Measurements from ENCODE around the gene PTPN14. TPM values are rescaled to one million over a fixed set of nuclear protein-coding genes. Genes with fewer than 3 reads are reported as not detected.
A peak's percentile ranks its signal among the peaks of the same experiment; 100 is the strongest.

PTPN14 gene
- total RNA-seq, 2 experiments from 2014 or later: 0.92 to 1.3 TPM

- no peak for DNase-seq
- Mint-ChIP-seq H3K9me3 (peaks cover 19% of the 10 kb centered on the region), H3K4me3 (no peak overlapping the region), H3K36me3 (peaks cover 9% of the 10 kb centered on the region), H3K27me3 (no peaks in the 10 kb centered on the region), H3K4me1 (no peaks in the 10 kb centered on the region), H3K27ac (no peak overlapping the region)
These were observed 23.4 kb upstream of the PTPN14 start for GRCh38 chr1:214574598-214575411.

- no peak overlapping the region for H3K4me3 Mint-ChIP-seq
- no peaks in the 10 kb centered on the region for H3K4me1 Mint-ChIP-seq
- H3K27me3 Mint-ChIP-seq: no peaks in the 10 kb centered on the region
- peaks cover 19% of the 10 kb centered on the region for H3K9me3 Mint-ChIP-seq
- H3K36me3 Mint-ChIP-seq: peaks cover 9% of the 10 kb centered on the region
- DNase-seq: no peak
- no peak overlapping the region for H3K27ac Mint-ChIP-seq
These were observed 22.2 kb upstream of the PTPN14 start for GRCh38 chr1:214573386-214574318.

GRCh38 chr1:214571281-214571680 is 19.9 kb upstream of the PTPN14 start:
- no peaks in the 10 kb centered on the region for H3K27me3 Mint-ChIP-seq
- no peak for DNase-seq
- peaks cover 5% of the 10 kb centered on the region for H3K36me3 Mint-ChIP-seq
- H3K4me1 Mint-ChIP-seq: no peaks in the 10 kb centered on the region
- H3K4me3 Mint-ChIP-seq: no peak overlapping the region
- H3K27ac Mint-ChIP-seq: no peak overlapping the region
- peaks cover 6% of the 10 kb centered on the region for H3K9me3 Mint-ChIP-seq

- H3K4me3 Mint-ChIP-seq: no peak overlapping the region
- no peaks in the 10 kb centered on the region for H3K9me3 Mint-ChIP-seq
- no peaks in the 10 kb centered on the region for H3K36me3 Mint-ChIP-seq
- no peak for DNase-seq
- H3K27me3 Mint-ChIP-seq: no peaks in the 10 kb centered on the region
- no peak overlapping the region for H3K27ac Mint-ChIP-seq
- H3K4me1 Mint-ChIP-seq: no peaks in the 10 kb centered on the region
These were observed 19.0 kb upstream of the PTPN14 start for GRCh38 chr1:214570442-214570841.

- Mint-ChIP-seq H3K4me3 (no peak overlapping the region), H3K4me1 (no peaks in the 10 kb centered on the region), H3K36me3 (no peaks in the 10 kb centered on the region), H3K9me3 (no peaks in the 10 kb centered on the region), H3K27me3 (no peaks in the 10 kb centered on the region), H3K27ac (no peak overlapping the region)
- no peak for DNase-seq
These were observed 18.1 kb upstream of the PTPN14 start for GRCh38 chr1:214569357-214570004.

GRCh38 chr1:214568328-214568727 is 16.9 kb upstream of the PTPN14 start:
- Mint-ChIP-seq H3K27ac (no peak overlapping the region), H3K9me3 (no peaks in the 10 kb centered on the region), H3K4me1 (no peaks in the 10 kb centered on the region), H3K36me3 (no peaks in the 10 kb centered on the region), H3K27me3 (no peaks in the 10 kb centered on the region), H3K4me3 (no peak overlapping the region)
- DNase-seq: no peak

- no peak overlapping the region for H3K4me3 Mint-ChIP-seq
These were observed 16.1 kb upstream of the PTPN14 start for GRCh38 chr1:214567481-214567980.

GRCh38 chr1:214566158-214567104 is 15.0 kb upstream of the PTPN14 start:
- H3K27me3 Mint-ChIP-seq: peaks cover 8% of the 10 kb centered on the region
- no peaks in the 10 kb centered on the region for H3K36me3 Mint-ChIP-seq
- H3K27ac Mint-ChIP-seq: peak overlapping the region; percentile 43
- H3K4me3 Mint-ChIP-seq: no peak overlapping the region
- H3K4me1 Mint-ChIP-seq: no peaks in the 10 kb centered on the region
- peak; percentile 18 for DNase-seq
- H3K9me3 Mint-ChIP-seq: no peaks in the 10 kb centered on the region

More at GRCh38 chr1:214567481-214567980, 16.1 kb upstream of the PTPN14 start:
- H3K9me3 Mint-ChIP-seq: no peaks in the 10 kb centered on the region
- no peaks in the 10 kb centered on the region for H3K4me1 Mint-ChIP-seq
- H3K27ac Mint-ChIP-seq: no peak overlapping the region
- peaks cover 1% of the 10 kb centered on the region for H3K27me3 Mint-ChIP-seq
- no peak for DNase-seq
- no peaks in the 10 kb centered on the region for H3K36me3 Mint-ChIP-seq

- Mint-ChIP-seq H3K9me3 (no peaks in the 10 kb centered on the region), H3K27me3 (peaks cover 17% of the 10 kb centered on the region), H3K4me3 (no peak overlapping the region), H3K36me3 (no peaks in the 10 kb centered on the region), H3K4me1 (no peaks in the 10 kb centered on the region), H3K27ac (no peak overlapping the region)
- no peak for DNase-seq
These were observed 13.9 kb upstream of the PTPN14 start for GRCh38 chr1:214565310-214565709.

GRCh38 chr1:214563881-214564280 is 12.5 kb upstream of the PTPN14 start:
- no peaks in the 10 kb centered on the region for H3K36me3 Mint-ChIP-seq
- no peak overlapping the region for H3K27ac Mint-ChIP-seq
- no peaks in the 10 kb centered on the region for H3K4me1 Mint-ChIP-seq

GRCh38 chr1:214557952-214558735 is 6.7 kb upstream of the PTPN14 start:
- Mint-ChIP-seq H3K27ac (no peak overlapping the region), H3K4me1 (no peaks in the 10 kb centered on the region), H3K36me3 (no peaks in the 10 kb centered on the region), H3K27me3 (peaks cover 39% of the 10 kb centered on the region), H3K4me3 (no peak overlapping the region), H3K9me3 (no peaks in the 10 kb centered on the region)
- no peak for DNase-seq

More at GRCh38 chr1:214563881-214564280, 12.5 kb upstream of the PTPN14 start:
- no peak overlapping the region for H3K4me3 Mint-ChIP-seq
- no peak for DNase-seq
- no peaks in the 10 kb centered on the region for H3K9me3 Mint-ChIP-seq
- peaks cover 25% of the 10 kb centered on the region for H3K27me3 Mint-ChIP-seq

GRCh38 chr1:214553142-214553710 is 1.8 kb upstream of the PTPN14 start:
- Mint-ChIP-seq H3K4me1 (peaks cover 3% of the 10 kb centered on the region), H3K4me3 (no peak overlapping the region), H3K27ac (no peak overlapping the region), H3K9me3 (no peaks in the 10 kb centered on the region), H3K36me3 (no peaks in the 10 kb centered on the region), H3K27me3 (peaks cover 59% of the 10 kb centered on the region)
- no peak for DNase-seq

- no peaks in the 10 kb centered on the region for H3K36me3 Mint-ChIP-seq
- peaks cover 3% of the 10 kb centered on the region for H3K4me1 Mint-ChIP-seq
These were observed 789 bp upstream of the PTPN14 start for GRCh38 chr1:214552174-214552608.

More at GRCh38 chr1:214552174-214552608, 789 bp upstream of the PTPN14 start:
- peak overlapping the region; percentile 65 for H3K4me3 Mint-ChIP-seq
- H3K27ac Mint-ChIP-seq: no peak overlapping the region
- H3K27me3 Mint-ChIP-seq: peaks cover 58% of the 10 kb centered on the region
- DNase-seq: no peak
- H3K9me3 Mint-ChIP-seq: no peaks in the 10 kb centered on the region
